CD4-positive, alpha-beta T cell treated with Interleukin-12 subunit alpha and Interleukin-12 subunit beta, for 1 hour (primary cell): ENCODE data around the gene RAB4A.

Experiments used
- DNase-seq: peaks from one replicate; pipeline ENCODE4 v3.0.0-alpha.2; 2020

RAB4A gene, protein sequence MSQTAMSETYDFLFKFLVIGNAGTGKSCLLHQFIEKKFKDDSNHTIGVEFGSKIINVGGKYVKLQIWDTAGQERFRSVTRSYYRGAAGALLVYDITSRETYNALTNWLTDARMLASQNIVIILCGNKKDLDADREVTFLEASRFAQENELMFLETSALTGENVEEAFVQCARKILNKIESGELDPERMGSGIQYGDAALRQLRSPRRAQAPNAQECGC

DNA sequence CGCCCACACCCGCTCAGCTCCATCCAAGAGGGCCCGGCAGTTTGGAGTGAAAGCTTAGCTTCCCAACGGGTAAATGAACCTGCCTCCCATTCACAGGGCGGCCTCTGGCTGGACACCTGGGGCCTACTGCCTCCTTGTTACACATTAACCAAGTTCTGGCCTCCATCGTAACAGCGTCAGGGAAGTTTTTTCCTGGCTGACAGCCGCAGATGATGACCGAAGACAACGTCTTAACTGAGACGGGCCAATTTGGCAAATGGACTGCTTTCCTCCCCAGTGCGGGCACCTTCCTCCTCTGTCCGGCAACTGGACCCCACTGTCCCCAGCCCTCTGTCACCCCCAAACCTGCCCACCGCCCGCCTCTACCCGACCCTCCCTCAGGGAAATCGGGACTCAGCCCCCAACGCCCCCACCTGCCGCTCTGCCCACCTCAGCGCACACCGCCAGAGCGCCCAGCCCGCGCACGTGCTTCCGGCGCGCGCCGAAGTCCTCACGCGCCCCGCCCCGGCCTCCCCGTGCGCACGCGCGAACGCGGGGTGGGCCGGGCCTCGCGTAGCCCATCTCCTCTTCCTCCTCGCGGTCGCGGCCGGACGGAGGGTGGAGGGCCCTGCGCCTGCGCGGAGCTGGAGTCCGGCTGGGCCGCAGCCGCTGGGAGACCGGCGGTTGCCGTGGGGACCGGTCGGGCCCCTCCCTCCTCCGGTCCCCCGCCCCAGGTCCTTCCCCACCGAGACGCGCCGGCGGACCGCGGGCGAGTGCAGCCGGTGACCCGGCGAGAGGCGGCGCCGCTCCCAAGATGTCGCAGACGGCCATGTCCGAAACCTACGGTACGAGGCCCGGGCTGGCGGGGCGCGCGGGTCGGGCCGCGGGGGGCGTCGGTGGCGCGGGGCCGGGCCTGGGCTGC is at the start of gene RAB4A:
Gene RAB4A (plus strand): TSS at position 565 of the 901 bp plus-strand sequence. CDS start 229 bp downstream, at position 794.
- DNase-seq, result peak; percentile 85

GRCh38 chr1:229222081-229222480 is 48.8 kb upstream of the RAB4A start:
- no peak for DNase-seq

- no peak for DNase-seq
Observed at GRCh38 chr1:229223498-229223897, 47.4 kb upstream of the RAB4A start.

GRCh38 chr1:229224308-229224707 is 46.6 kb upstream of the RAB4A start:
- no peak for DNase-seq

GRCh38 chr1:229225331-229225782 is 45.6 kb upstream of the RAB4A start:
- DNase-seq, result no peak

- DNase-seq, result no peak
Observed at GRCh38 chr1:229226796-229227195, 44.1 kb upstream of the RAB4A start.

- peak; percentile 83 for DNase-seq
Observed at GRCh38 chr1:229227298-229227919, 43.5 kb upstream of the RAB4A start.

DNA sequence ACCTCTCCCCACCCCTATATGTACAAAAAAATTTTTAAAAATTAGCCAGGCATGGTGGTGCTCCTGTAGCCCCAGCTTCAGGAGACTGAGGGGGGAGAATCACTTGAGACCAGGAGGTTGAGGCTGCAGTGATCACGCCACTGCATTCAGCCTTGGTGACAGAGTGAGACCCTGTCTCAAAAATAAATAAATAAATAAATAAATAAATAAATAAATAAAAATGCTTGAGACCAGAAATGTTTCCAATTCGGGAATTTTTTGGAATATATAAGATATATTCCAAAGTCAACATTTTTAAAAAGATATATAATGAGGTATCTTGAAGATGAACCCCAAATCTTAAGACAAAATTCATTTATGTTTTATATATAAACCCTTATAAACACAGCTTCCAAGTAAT is 42.4 kb upstream of the RAB4A start:
- DNase-seq, result no peak

DNA sequence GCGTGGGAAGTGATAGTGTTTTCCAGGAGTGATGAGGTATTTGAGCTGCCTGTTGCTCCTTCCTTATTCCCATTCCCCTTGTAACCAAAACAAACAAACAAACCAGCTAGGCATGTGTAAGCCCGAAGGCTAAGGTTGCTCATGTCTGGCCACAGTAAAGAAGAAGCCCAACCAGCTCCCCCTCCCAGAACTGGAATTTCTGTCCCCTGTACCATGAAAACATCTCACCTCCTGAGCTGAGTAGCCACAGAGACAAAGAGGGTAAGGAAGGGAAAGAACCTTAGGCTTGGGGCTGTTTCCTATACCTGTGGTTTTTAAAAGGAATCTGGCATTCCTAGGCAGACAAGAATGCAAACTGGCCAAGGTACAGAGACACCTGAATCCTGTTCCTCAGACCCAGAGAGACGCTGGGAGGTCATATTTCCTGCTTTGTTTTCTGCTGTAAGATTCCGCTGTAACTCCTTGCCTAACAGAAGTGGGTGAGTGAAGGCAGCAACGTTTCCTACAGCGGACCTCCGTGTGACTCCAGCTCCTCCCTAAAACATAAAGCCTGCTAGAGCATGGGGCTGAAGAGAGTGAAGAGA is 41.7 kb upstream of the RAB4A start:
- no peak for DNase-seq

GRCh38 chr1:229229721-229230139 is 41.2 kb upstream of the RAB4A start:
- DNase-seq, result no peak

DNA sequence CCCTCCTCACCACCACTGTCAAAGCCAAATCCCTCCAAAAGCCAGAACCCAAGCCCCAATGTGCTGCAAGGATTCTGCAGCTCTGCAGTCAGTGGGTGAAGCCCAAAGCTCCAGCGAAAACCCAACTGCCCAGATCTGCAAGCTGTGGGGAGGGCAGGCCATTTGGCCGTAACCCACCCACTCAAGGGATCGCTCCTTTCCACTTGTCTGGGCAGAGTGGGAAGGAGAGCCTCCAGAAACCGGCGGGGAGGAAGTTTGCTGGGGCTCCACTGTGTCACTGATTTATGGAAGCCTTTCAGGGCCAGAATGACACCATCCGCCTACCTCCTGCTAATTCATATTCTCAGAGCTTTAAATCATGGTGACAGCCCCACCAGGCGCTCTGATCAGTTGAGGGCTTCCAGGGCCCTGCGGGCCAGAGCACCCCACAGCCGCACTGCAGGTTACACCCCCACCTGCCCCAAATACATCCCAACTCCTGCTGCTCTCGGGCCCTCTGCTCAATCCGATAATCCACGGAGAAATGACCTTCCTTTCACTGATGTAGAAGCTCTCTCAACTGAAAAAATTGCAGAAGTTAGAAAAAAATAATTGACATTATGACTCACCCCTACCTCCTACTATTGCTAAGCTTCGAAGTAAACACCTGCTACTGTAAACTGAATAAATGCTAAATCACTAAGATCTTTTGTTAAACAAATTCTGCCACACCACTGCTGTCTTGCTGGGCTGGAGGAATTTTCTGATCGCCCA is 40.6 kb upstream of the RAB4A start:
- DNase-seq, result no peak

- no peak for DNase-seq
Observed at GRCh38 chr1:229230893-229231753, 39.8 kb upstream of the RAB4A start.

DNA sequence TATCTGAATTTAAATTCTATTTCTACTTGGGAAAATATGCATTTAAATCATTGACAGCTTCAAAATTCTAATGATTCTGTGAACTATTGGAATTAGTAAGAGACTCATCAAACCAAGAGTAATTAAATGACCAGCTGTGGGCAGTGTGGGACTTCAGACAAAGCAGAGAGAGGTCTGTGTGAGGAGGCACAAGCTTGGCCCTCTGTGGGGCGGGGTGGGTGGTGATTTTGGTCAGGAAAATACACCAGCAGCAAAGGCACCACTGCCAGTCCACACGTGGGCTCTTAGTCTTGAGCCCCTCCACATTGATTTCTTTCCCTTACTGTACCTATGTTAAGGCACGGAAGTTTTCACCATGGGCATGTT is 39.2 kb upstream of the RAB4A start:
- no peak for DNase-seq

GRCh38 chr1:229234870-229235472 is 35.9 kb upstream of the RAB4A start:
- DNase-seq, result no peak

- DNase-seq, result no peak
Observed at GRCh38 chr1:229237320-229237719, 33.6 kb upstream of the RAB4A start.

DNA sequence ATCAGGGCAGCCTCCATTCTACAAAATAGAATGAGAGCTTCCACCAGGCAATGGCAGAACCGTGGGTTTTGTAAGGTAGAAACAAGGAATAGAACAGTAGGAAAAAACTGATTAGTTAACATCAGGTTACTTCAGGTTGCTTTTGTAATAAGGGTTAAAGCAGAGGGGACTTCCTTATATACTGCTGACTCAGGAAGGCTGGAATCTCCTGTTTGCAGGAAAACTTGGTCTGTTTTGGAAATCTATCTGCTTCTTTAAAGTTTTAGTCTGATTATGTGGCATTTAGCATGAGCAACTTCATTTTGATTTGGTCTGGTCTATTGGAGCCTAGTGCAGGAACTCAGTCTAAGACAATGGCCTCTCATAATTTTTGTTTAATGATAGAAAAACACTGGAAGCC is 32.7 kb upstream of the RAB4A start:
- DNase-seq, result no peak

GRCh38 chr1:229238674-229239415 is 32.1 kb upstream of the RAB4A start:
- DNase-seq, result no peak

DNA sequence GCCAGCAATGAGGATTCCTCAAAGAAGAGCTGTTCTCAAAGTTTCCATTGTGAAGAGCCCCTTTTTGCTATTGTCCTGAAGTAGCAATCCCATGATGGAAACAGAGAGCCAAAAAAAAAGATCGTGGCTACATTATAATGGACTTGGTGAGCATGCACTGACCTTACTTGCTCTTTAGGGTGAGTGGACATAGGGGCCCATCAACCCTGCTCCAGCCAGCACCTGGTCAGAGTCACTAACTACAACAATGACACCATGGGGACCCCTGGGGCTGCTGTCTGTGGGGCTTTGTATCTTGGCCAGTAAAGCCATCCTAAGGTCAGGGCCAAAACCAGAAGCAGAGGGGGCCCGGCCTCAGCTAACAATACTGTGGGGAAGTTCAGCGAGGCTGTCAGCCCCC is 30.4 kb upstream of the RAB4A start:
- DNase-seq, result no peak

- DNase-seq, result no peak
Observed at GRCh38 chr1:229241390-229241789, 29.5 kb upstream of the RAB4A start.

DNA sequence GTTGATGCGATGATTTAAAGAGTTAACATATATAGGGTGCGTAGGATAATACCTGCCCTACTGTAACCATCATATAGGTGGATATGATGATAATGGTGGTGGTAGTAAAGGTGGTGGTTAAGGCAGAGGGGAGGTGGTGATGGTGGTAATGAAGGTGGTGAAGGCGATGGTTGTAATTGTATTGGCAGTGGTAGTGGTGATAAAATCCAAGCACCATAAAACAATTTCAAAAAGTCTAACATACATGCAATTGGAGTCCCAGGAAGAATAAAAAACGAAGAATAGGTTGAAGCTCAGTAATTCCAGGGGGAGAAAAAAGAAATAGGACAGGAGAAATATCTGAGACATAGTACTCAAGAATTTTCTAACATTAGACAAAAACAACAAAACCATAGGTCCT is 27.3 kb upstream of the RAB4A start:
- no peak for DNase-seq
